ENCODE results near the gene SUN3. TPM values are rescaled to one million over a fixed set of nuclear protein-coding genes. Genes with fewer than 3 reads are reported as not detected.

Gene SUN3
- total RNA-seq, 1 experiment from 2014 or later, result not detected

DNA sequence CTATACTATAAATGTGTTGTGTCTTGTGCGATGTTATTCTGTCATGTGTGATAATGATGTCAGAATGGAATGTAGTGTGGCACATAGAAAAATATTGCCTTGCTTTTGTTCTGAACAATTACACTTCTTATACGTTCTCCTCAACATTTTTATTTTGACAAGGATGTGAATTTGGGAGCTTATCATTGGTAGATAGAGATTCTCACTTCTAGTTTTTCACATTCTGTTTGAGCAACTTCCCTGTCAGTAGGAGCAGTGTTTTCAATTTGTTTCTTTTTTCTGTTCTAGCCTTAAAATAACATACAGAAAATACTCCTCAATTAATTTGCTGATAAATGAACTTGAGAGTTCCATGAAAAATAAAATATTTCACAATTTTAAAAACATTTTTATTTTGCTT, 17.6 kb downstream of the SUN3 start:
- Histone ChIP-seq H3K27me3 (replicated peaks; ENCODE audit: control insufficient read depth, insufficient read depth, low read length) (no peaks in the 10 kb centered on the region), H3K4me1 (no peaks in the 10 kb centered on the region), H3K36me3 (ENCODE audit: control insufficient read depth, insufficient read depth, low read length) (no peaks in the 10 kb centered on the region), H3K9me3 (peaks cover 2% of the 10 kb centered on the region; the same call in 1 of the 2 replicates), H3K4me3 (ENCODE audit: low read depth, low read length) (no peak overlapping the region)
- Mint-ChIP-seq H3K27ac (ENCODE audit: unreplicated experiment) (no peak overlapping the region), H3K36me3 (ENCODE audit: insufficient read depth, unreplicated experiment) (no peaks in the 10 kb centered on the region), H3K27me3 (ENCODE audit: insufficient read depth, unreplicated experiment) (peaks cover 3% of the 10 kb centered on the region), H3K4me3 (ENCODE audit: unreplicated experiment) (no peak overlapping the region), H3K9me3 (ENCODE audit: unreplicated experiment) (no peaks in the 10 kb centered on the region), H3K4me1 (ENCODE audit: low read depth, unreplicated experiment) (no peaks in the 10 kb centered on the region)
- no peak for TF ChIP-seq CTCF (IDR thresholded peaks at IDR 0.05; ENCODE audit: insufficient read depth in 1 of 2, low read depth in 1 of 2, low read length in 1 of 2, severe bottlenecking in 1 of 2, unreplicated experiment in 1 of 2)
- DNase-seq, result no peak
- POLR2A ChIA-PET, result no interaction called here
- no TSS peak for BruUV-seq (replicated peaks)
- CTCF ChIA-PET, result no interaction called here
- intact Hi-C loops (cut with micrococcal nuclease; ENCODE audit: unreplicated experiment), result no loop called here

- DNase-seq, result no peak
- no peaks in the 10 kb centered on the region for H3K4me1 Mint-ChIP-seq (ENCODE audit: low read depth, unreplicated experiment)
- Histone ChIP-seq H3K9me3 (peaks cover 2% of the 10 kb centered on the region; the same call in 1 of the 2 replicates), H3K4me3 (ENCODE audit: low read depth, low read length) (no peak overlapping the region), H3K27me3 (replicated peaks; ENCODE audit: control insufficient read depth, insufficient read depth, low read length) (no peaks in the 10 kb centered on the region), H3K4me1 (no peaks in the 10 kb centered on the region), H3K36me3 (ENCODE audit: control insufficient read depth, insufficient read depth, low read length) (no peaks in the 10 kb centered on the region)
- POLR2A ChIA-PET, result no interaction called here
- H3K9me3 Mint-ChIP-seq (ENCODE audit: unreplicated experiment), result no peaks in the 10 kb centered on the region
- no peak for TF ChIP-seq CTCF (IDR thresholded peaks at IDR 0.05; ENCODE audit: insufficient read depth in 1 of 2, low read depth in 1 of 2, low read length in 1 of 2, severe bottlenecking in 1 of 2, unreplicated experiment in 1 of 2)
- CTCF ChIA-PET, result no interaction called here
- H3K27me3 Mint-ChIP-seq (ENCODE audit: insufficient read depth, unreplicated experiment), result peaks cover 5% of the 10 kb centered on the region
- BruUV-seq (replicated peaks), result no TSS peak
- H3K36me3 Mint-ChIP-seq (ENCODE audit: insufficient read depth, unreplicated experiment), result no peaks in the 10 kb centered on the region
- no peak overlapping the region for H3K4me3 Mint-ChIP-seq (ENCODE audit: unreplicated experiment)
- intact Hi-C loops (cut with micrococcal nuclease; ENCODE audit: unreplicated experiment), result no loop called here
- no peak overlapping the region for H3K27ac Mint-ChIP-seq (ENCODE audit: unreplicated experiment)
Observed at GRCh38 chr7:48009954-48010353, 19.0 kb downstream of the SUN3 start.

GRCh38 chr7:48009257-48009656, 19.6 kb downstream of the SUN3 start:
- Mint-ChIP-seq H3K9me3 (ENCODE audit: unreplicated experiment) (no peaks in the 10 kb centered on the region), H3K27me3 (ENCODE audit: insufficient read depth, unreplicated experiment) (peaks cover 5% of the 10 kb centered on the region), H3K4me3 (ENCODE audit: unreplicated experiment) (no peak overlapping the region), H3K4me1 (ENCODE audit: low read depth, unreplicated experiment) (no peaks in the 10 kb centered on the region), H3K27ac (ENCODE audit: unreplicated experiment) (no peak overlapping the region), H3K36me3 (ENCODE audit: insufficient read depth, unreplicated experiment) (no peaks in the 10 kb centered on the region)
- H3K36me3 ChIP-seq (ENCODE audit: control insufficient read depth, insufficient read depth, low read length), result no peaks in the 10 kb centered on the region
- TF ChIP-seq CTCF (IDR thresholded peaks at IDR 0.05; ENCODE audit: insufficient read depth in 1 of 2, low read depth in 1 of 2, low read length in 1 of 2, severe bottlenecking in 1 of 2, unreplicated experiment in 1 of 2), result no peak
- no peak for DNase-seq
- no peaks in the 10 kb centered on the region for H3K4me1 ChIP-seq
- peaks cover 2% of the 10 kb centered on the region; the same call in 1 of the 2 replicates for H3K9me3 ChIP-seq
- H3K27me3 ChIP-seq (replicated peaks; ENCODE audit: control insufficient read depth, insufficient read depth, low read length), result no peaks in the 10 kb centered on the region
- intact Hi-C loops (cut with micrococcal nuclease; ENCODE audit: unreplicated experiment), result no loop called here
- no peak overlapping the region for H3K4me3 ChIP-seq (ENCODE audit: low read depth, low read length)
- no TSS peak for BruUV-seq (replicated peaks)
- ChIA-PET POLR2A (no interaction called here), CTCF (no interaction called here)

Measured in Caco-2 (cell line).